SK-N-SH (cell line): ENCODE measurements around the gene PLCXD1. TPM values are rescaled to one million over a fixed set of nuclear protein-coding genes. Genes with fewer than 3 reads are reported as not detected.

ENCODE experiments used
- CTCF ChIA-PET: fragments of 300-600, 350-600 bp; formaldehyde crosslinking; extraction: SDS; loops from one replicate; lab custom pipeline; 2021; lab: Yijun Ruan, JAX
- POLR2A ChIA-PET: fragments of 350-600 bp; sonication (Branson Sonifier 250); formaldehyde crosslinking; extraction: SDS; loops from one replicate; lab custom pipeline; 2020; ENCODE audit warnings: antibody characterized with exemption, inconsistent platforms; lab: Yijun Ruan, JAX
- DNase-seq: peaks from one replicate; pipeline ENCODE4 v3.0.0; 2012
- H2AFZ ChIP-seq: fragments of 200-600 bp; sonication (generic); 2 replicates; pipeline ENCODE4 v1.8.1; 2016; ENCODE audit warnings: antibody characterized with exemption, mild to moderate bottlenecking, low read depth
- H3F3A ChIP-seq: fragments of 200-600 bp; sonication (generic); replicated peaks from 2 replicates; pipeline ENCODE3; 2016; ENCODE audit warnings: antibody characterized with exemption, mild to moderate bottlenecking; ENCODE audit not compliant: insufficient read depth
- H3K27ac ChIP-seq, 2 experiments: fragments of 200-500 bp in 1 of 2; fragments of 200-600 bp in 1 of 2; sonication (Bioruptor generic) in 1 of 2; sonication (generic), shearing (Covaris generic) in 1 of 2; 2 replicates each; pipeline versions ENCODE4 v1.5.1 to v1.6.1; 2014 to 2016; ENCODE audit warnings: low read depth in 2 of 2, inconsistent platforms in 1 of 2, low read length in 1 of 2, mild to moderate bottlenecking in 1 of 2, mixed read lengths in 1 of 2
- H3K27me3 ChIP-seq: fragments of 200-600 bp; sonication (generic), shearing (Covaris generic); 2 replicates; pipeline ENCODE4 v1.6.1; 2016; ENCODE audit warnings: mixed run types; ENCODE audit not compliant: insufficient read depth
- H3K36me3 ChIP-seq, 2 experiments: fragments of 200-500 bp in 1 of 2; fragments of 200-600 bp in 1 of 2; sonication (Bioruptor generic) in 1 of 2; sonication (generic) in 1 of 2; replicated peaks in 1 of 2; 2 replicates each; pipeline versions ENCODE3 to v1.5.1; 2014 to 2016; ENCODE audit warnings: low read length in 1 of 2, mild to moderate bottlenecking in 1 of 2; ENCODE audit not compliant: insufficient read depth in 2 of 2, control insufficient read depth in 1 of 2
- H3K4me1 ChIP-seq, 2 experiments: fragments of 200-500 bp in 1 of 2; fragments of 200-600 bp in 1 of 2; sonication (Bioruptor generic) in 1 of 2; sonication (generic), shearing (Covaris generic) in 1 of 2; 2 replicates each; pipeline versions ENCODE4 v1.5.1 to v1.6.1; 2014 to 2016; ENCODE audit warnings: low read depth in 1 of 2, low read length in 1 of 2, mixed run types in 1 of 2; ENCODE audit not compliant: insufficient read depth in 2 of 2, control insufficient read depth in 1 of 2
- H3K4me2 ChIP-seq: fragments of 200-600 bp; sonication (generic), shearing (Covaris generic); 2 replicates; pipeline ENCODE4 v1.6.1; 2017; ENCODE audit warnings: mixed run types
- H3K4me3 ChIP-seq, 2 experiments: fragments of 200-500 bp in 1 of 2; fragments of 200-600 bp in 1 of 2; sonication (Bioruptor generic) in 1 of 2; sonication (generic), shearing (Covaris generic) in 1 of 2; 2 replicates each; pipeline versions ENCODE4 v1.5.1 to v1.8.1; 2014 to 2016; ENCODE audit warnings: low read depth in 2 of 2, inconsistent platforms in 1 of 2, low read length in 1 of 2, mild to moderate bottlenecking in 1 of 2, mixed read lengths in 1 of 2, moderate library complexity in 1 of 2
- H3K79me2 ChIP-seq: fragments of 200-600 bp; sonication (generic); 2 replicates; pipeline ENCODE4 v1.8.1; 2017; ENCODE audit warnings: mild to moderate bottlenecking; ENCODE audit not compliant: insufficient read depth
- H3K9ac ChIP-seq: fragments of 200-600 bp; sonication (generic); 2 replicates; pipeline ENCODE4 v1.6.1; 2017; ENCODE audit warnings: mixed run types
- H3K9me2 ChIP-seq: fragments of 200-600 bp; sonication (generic); 2 replicates; pipeline ENCODE4 v1.6.1; 2017; ENCODE audit warnings: mixed run types
- H3K9me3 ChIP-seq: fragments of 200-600 bp; sonication (generic); 2 replicates; pipeline ENCODE4 v1.6.1; 2017; ENCODE audit warnings: mixed run types, mild to moderate bottlenecking, moderate library complexity
- H4K20me1 ChIP-seq: fragments of 200-600 bp; sonication (generic); 2 replicates; pipeline ENCODE4 v1.6.1; 2017; ENCODE audit warnings: mild to moderate bottlenecking, mixed run types; ENCODE audit not compliant: insufficient read depth
- CTCF ChIP-seq: fragments of 200-600 bp; sonication (generic); IDR thresholded peaks from 2 replicates; pipeline ENCODE4 v1.6.1; 2017; ENCODE audit warnings: antibody characterized with exemption, mild to moderate bottlenecking, moderate library complexity
- ELF1 ChIP-seq: IDR thresholded peaks from 2 replicates; pipeline ENCODE4 v1.4.0; 2012
- EZH2phosphoT487 ChIP-seq: fragments of 200-600 bp; sonication (generic); IDR thresholded peaks from 2 replicates; pipeline ENCODE4 v1.6.1; 2017; ENCODE audit warnings: low read depth, mixed run types, mild to moderate bottlenecking, antibody characterized with exemption, moderate library complexity, borderline replicate concordance
- FOSL2 ChIP-seq: IDR thresholded peaks from 2 replicates; pipeline ENCODE4 v1.4.0; 2012; ENCODE audit warnings: low read depth, mild to moderate bottlenecking, moderate library complexity, borderline replicate concordance
- FOXJ3 ChIP-seq: sonication (generic); formaldehyde crosslinking; IDR thresholded peaks from 2 replicates; pipeline ENCODE4 v1.5.1; 2020; ENCODE audit warnings: mild to moderate bottlenecking, missing genetic modification reagents
- FOXM1 ChIP-seq: IDR thresholded peaks from 2 replicates; pipeline ENCODE4 v1.4.0; 2012; ENCODE audit warnings: low read depth, mild to moderate bottlenecking
- GABPA ChIP-seq: IDR thresholded peaks from 2 replicates; pipeline ENCODE4 v1.4.0; 2012; ENCODE audit warnings: low read depth, mild to moderate bottlenecking
- GATA2 ChIP-seq: sonication (generic); formaldehyde crosslinking; IDR thresholded peaks from 2 replicates; pipeline ENCODE4 v1.5.0; 2020; ENCODE audit warnings: mild to moderate bottlenecking, missing genetic modification reagents
- JUND ChIP-seq: IDR thresholded peaks from 2 replicates; pipeline ENCODE4 v1.4.0; 2012
- MXI1 ChIP-seq: IDR thresholded peaks from 2 replicates; pipeline ENCODE4 v1.6.1; 2012; ENCODE audit warnings: mild to moderate bottlenecking, low read depth, low read length, improper control_type of control experiment
- NFIC ChIP-seq: IDR thresholded peaks from 2 replicates; pipeline ENCODE4 v1.4.0; 2012; ENCODE audit warnings: borderline replicate concordance
- NRF1 ChIP-seq: IDR thresholded peaks from 2 replicates; pipeline ENCODE4 v1.6.1; 2012; ENCODE audit warnings: low read depth, mild to moderate bottlenecking, low read length
- RAD21 ChIP-seq: IDR thresholded peaks from 2 replicates; pipeline ENCODE4 v1.6.1; 2012; ENCODE audit warnings: mild to moderate bottlenecking, low read length
- RCOR1 ChIP-seq: fragments of 150-350 bp; IDR thresholded peaks from 2 replicates; pipeline ENCODE4 v1.6.1; 2017; ENCODE audit warnings: antibody characterized with exemption, low read length
- RFX5 ChIP-seq: IDR thresholded peaks from 2 replicates; pipeline ENCODE4 v1.6.1; 2012; ENCODE audit warnings: mild to moderate bottlenecking, improper control_type of control experiment, low read length
- RXRA ChIP-seq: IDR thresholded peaks from 2 replicates; pipeline ENCODE4 v1.4.0; 2012; ENCODE audit warnings: low read depth, mild to moderate bottlenecking, borderline replicate concordance
- SIN3A ChIP-seq: IDR thresholded peaks from 2 replicates; pipeline ENCODE4 v1.6.1; 2012; ENCODE audit warnings: low read depth, mild to moderate bottlenecking, low read length, moderate library complexity, borderline replicate concordance
- SMC3 ChIP-seq: IDR thresholded peaks from 2 replicates; pipeline ENCODE4 v1.6.1; 2012; ENCODE audit warnings: low read depth, low read length, improper control_type of control experiment
- USF1 ChIP-seq: IDR thresholded peaks from 2 replicates; pipeline ENCODE4 v1.4.0; 2012; ENCODE audit warnings: low read depth, borderline replicate concordance
- WGBS: methylation state at CpG from one replicate; pipeline ENCODE4 v1.1.6; 2017; ENCODE audit warnings: low lambda C conversion rate; 5-methylcytosine and 5-hydroxymethylcytosine counted together
- polyA plus RNA-seq, 3 experiments: library from polyadenylated mRNA; depleted of rRNA; stranded (reverse); fragments of >200 nt; gene quantifications; 2 replicates each; pipeline ENCODE4 v1.2.3, GENCODE V29; 2012
- TF ChIP-seq, protein P1 (sequence below): fragments of 150-350 bp; IDR thresholded peaks from 2 replicates; pipeline ENCODE4 v1.6.1; 2017; ENCODE audit warnings: antibody characterized with exemption, low read length, low read depth, borderline replicate concordance
- TF ChIP-seq, protein P2 (sequence below): IDR thresholded peaks from 2 replicates; pipeline ENCODE4 v1.6.1; 2012; ENCODE audit warnings: mild to moderate bottlenecking, low read depth, low read length, moderate library complexity

The PLCXD1 gene
- polyA plus RNA-seq, 1 of the 3 experiments (the other 2 are of a cell fraction): 14.8 TPM

DNA sequence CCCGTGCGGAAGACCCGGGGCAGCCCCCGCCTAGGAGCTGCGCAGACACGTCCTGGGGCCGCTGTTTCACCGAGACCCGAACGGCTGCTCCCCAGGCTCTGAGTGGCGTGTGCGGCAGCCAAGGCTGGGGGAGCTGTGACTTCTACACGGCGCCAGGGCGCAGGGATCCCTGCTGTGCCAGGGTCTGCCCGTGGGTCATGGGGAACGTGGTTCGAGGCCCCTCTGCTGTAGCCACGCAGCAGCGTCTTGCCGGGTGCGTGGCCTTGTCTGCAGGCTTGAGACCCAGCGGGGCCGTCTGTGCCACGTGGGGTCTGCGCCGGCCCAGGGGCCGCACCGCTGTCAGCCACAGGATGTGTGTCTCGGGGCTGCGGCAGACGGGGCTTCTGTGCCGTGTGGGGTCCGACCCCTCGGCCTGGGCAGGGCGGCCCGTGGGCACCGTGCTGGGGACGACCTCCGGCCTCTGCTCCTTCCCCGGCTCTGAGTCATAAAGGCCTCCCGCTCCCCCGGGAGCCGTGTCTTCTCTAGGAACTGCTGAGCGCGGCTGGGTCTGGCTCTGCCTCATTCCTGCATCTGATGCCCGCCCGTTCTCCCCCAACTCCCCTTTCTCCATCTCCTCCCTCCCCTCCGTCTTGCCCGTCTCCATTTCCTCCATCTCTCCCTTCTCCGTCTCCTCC lies 50.1 kb downstream of the PLCXD1 start:
- H3K9ac ChIP-seq: no peak overlapping the region
- no peak overlapping the region for H3K4me3 ChIP-seq
- no peaks in the 10 kb centered on the region for H3K27me3 ChIP-seq
- H3K4me2 ChIP-seq: no peak overlapping the region
- no peaks in the 10 kb centered on the region for H3K9me3 ChIP-seq
- no peaks in the 10 kb centered on the region for H3K36me3 ChIP-seq
- TF ChIP-seq USF1 (no peak), NRF1 (no peak), RFX5 (no peak), JUND (no peak), RXRA (no peak), NFIC (no peak), EZH2phosphoT487 (no peak), RAD21 (no peak), SMC3 (no peak), FOSL2 (no peak), GATA2 (CRISPR knock-in tag) (no peak), FOXJ3 (CRISPR knock-in tag) (no peak)
- H3F3A ChIP-seq: no peaks in the 10 kb centered on the region
- no peak overlapping the region for H3K27ac ChIP-seq
- ChIA-PET CTCF (no interaction called here), POLR2A (no interaction called here)
- H4K20me1 ChIP-seq: no peaks in the 10 kb centered on the region
- H3K9me2 ChIP-seq: no peaks in the 10 kb centered on the region
- peaks cover 0 to 2% of the 10 kb centered on the region in 2 experiments; a peak in 1 of 4 replicates for H3K4me1 ChIP-seq
- H3K79me2 ChIP-seq: no peaks in the 10 kb centered on the region
- 20% methylated on average over 24 of the region's 51 CpGs for WGBS
- no peak overlapping the region for H2AFZ ChIP-seq
- DNase-seq: peak; percentile 69

DNA sequence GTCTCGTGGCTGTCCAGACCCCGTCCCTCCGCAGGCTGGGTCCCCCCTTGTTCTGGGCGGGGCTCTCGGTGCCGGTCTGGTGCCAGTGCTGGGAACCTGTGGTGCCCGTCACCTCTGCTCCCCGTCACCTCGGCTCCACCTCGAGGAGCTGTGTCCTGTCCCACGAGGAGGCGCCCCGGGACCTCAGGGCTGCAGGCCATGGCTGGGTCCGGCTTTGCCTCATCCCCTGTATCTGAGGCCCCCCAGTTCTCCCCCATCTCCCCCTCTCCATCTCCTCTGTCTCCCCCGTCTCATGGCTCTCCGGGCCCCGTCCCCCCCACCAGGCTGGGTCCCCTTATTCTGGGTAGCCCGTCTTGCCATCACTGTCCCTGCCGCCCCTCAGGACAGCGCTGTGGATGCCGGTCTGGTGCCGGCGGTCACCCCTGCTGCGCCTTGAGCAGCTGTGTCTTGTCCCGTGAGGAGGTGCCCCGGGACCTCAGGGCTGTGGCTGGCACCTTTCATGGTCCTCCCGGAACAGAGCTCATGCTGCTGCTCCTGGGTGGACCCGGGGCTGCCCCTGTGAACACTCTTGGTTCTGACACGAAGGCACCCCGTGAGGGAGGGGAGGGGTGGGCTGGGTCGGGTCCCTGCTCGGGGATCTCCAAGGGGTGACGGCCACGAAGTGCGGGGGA lies 50.8 kb downstream of the PLCXD1 start:
- DNase-seq: no peak
- H2AFZ ChIP-seq: no peak overlapping the region
- no peaks in the 10 kb centered on the region for H3K9me3 ChIP-seq
- H3K4me3 ChIP-seq: no peak overlapping the region
- CTCF ChIA-PET: no interaction called here
- H3K27ac ChIP-seq: no peak overlapping the region
- no peak overlapping the region for H3K4me2 ChIP-seq
- TF ChIP-seq EZH2phosphoT487: no peak
- TF ChIP-seq ELF1: no peak
- no peak for TF ChIP-seq CTCF
- TF ChIP-seq GATA2 (CRISPR knock-in tag): no peak
- no peak for TF ChIP-seq FOSL2
- no peak for TF ChIP-seq FOXM1
- no peak for TF ChIP-seq MXI1
- TF ChIP-seq JUND: no peak
- no peak for TF ChIP-seq RCOR1
- TF ChIP-seq, protein P1, sequence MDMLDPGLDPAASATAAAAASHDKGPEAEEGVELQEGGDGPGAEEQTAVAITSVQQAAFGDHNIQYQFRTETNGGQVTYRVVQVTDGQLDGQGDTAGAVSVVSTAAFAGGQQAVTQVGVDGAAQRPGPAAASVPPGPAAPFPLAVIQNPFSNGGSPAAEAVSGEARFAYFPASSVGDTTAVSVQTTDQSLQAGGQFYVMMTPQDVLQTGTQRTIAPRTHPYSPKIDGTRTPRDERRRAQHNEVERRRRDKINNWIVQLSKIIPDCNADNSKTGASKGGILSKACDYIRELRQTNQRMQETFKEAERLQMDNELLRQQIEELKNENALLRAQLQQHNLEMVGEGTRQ: no peak
- TF ChIP-seq SIN3A: no peak
- TF ChIP-seq, protein P2, sequence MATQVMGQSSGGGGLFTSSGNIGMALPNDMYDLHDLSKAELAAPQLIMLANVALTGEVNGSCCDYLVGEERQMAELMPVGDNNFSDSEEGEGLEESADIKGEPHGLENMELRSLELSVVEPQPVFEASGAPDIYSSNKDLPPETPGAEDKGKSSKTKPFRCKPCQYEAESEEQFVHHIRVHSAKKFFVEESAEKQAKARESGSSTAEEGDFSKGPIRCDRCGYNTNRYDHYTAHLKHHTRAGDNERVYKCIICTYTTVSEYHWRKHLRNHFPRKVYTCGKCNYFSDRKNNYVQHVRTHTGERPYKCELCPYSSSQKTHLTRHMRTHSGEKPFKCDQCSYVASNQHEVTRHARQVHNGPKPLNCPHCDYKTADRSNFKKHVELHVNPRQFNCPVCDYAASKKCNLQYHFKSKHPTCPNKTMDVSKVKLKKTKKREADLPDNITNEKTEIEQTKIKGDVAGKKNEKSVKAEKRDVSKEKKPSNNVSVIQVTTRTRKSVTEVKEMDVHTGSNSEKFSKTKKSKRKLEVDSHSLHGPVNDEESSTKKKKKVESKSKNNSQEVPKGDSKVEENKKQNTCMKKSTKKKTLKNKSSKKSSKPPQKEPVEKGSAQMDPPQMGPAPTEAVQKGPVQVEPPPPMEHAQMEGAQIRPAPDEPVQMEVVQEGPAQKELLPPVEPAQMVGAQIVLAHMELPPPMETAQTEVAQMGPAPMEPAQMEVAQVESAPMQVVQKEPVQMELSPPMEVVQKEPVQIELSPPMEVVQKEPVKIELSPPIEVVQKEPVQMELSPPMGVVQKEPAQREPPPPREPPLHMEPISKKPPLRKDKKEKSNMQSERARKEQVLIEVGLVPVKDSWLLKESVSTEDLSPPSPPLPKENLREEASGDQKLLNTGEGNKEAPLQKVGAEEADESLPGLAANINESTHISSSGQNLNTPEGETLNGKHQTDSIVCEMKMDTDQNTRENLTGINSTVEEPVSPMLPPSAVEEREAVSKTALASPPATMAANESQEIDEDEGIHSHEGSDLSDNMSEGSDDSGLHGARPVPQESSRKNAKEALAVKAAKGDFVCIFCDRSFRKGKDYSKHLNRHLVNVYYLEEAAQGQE: no peak
- TF ChIP-seq GABPA: no peak
- H3K4me1 ChIP-seq: peaks cover 0 to 2% of the 10 kb centered on the region in 2 experiments; a peak in 1 of 4 replicates
- POLR2A ChIA-PET: no interaction called here
- H3K79me2 ChIP-seq: no peaks in the 10 kb centered on the region
- H3K36me3 ChIP-seq: no peaks in the 10 kb centered on the region
- H3F3A ChIP-seq: no peaks in the 10 kb centered on the region
- H3K27me3 ChIP-seq: no peaks in the 10 kb centered on the region
- H3K9ac ChIP-seq: no peak overlapping the region
- no peaks in the 10 kb centered on the region for H3K9me2 ChIP-seq
- H4K20me1 ChIP-seq: no peaks in the 10 kb centered on the region
- WGBS: 77% methylated on average over 29 of the region's 35 CpGs
